ENCODE data around the gene PAQR3.

- no peak for TF ChIP-seq CTCF (IDR thresholded peaks at IDR 0.05)
- TF ChIP-seq POLR2A (IDR thresholded peaks at IDR 0.05): no peak
These were observed 75.2 kb downstream of the PAQR3 start for GRCh38 chr4:78863991-78864390.

All from heart left ventricle (tissue), 13 donors.